GM18499 (cell line): ENCODE measurements around the gene FFAR3.

Experiments used
- ATAC-seq: cut with Tn5 transposase; IDR thresholded peaks from one replicate; pipeline ENCODE4 v1.9.1; 2021; ENCODE audit warnings: moderate number of reproducible peaks; ENCODE audit not compliant: insufficient read depth, unreplicated experiment

FFAR3 gene

GRCh38 chr19:35357867-35358573, at the start of gene FFAR3:
Gene FFAR3 (plus strand): TSS chr19:35358460. CDS start chr19:35358891, 431 bp downstream.
- ATAC-seq = no peak

GRCh38 chr19:35308910-35309309, 49.4 kb upstream of the FFAR3 start:
- ATAC-seq = no peak

- ATAC-seq = no peak
Observed at GRCh38 chr19:35309481-35310279, 48.6 kb upstream of the FFAR3 start.

GRCh38 chr19:35310331-35310730, 47.9 kb upstream of the FFAR3 start:
- ATAC-seq = no peak

- ATAC-seq = no peak
Observed at GRCh38 chr19:35310811-35311465, 47.3 kb upstream of the FFAR3 start.

GRCh38 chr19:35311901-35312665, 46.2 kb upstream of the FFAR3 start:
- ATAC-seq = no peak

- ATAC-seq = no peak
Observed at GRCh38 chr19:35313587-35313986, 44.7 kb upstream of the FFAR3 start.

GRCh38 chr19:35314031-35314430, 44.2 kb upstream of the FFAR3 start:
- ATAC-seq = no peak

- no peak for ATAC-seq
Observed at GRCh38 chr19:35314858-35315470, 43.3 kb upstream of the FFAR3 start.

- no peak for ATAC-seq
Observed at GRCh38 chr19:35315883-35316282, 42.4 kb upstream of the FFAR3 start.

- no peak for ATAC-seq
Observed at GRCh38 chr19:35316560-35316959, 41.7 kb upstream of the FFAR3 start.

GRCh38 chr19:35317464-35318043, 40.7 kb upstream of the FFAR3 start:
- no peak for ATAC-seq

GRCh38 chr19:35318679-35319448, 39.4 kb upstream of the FFAR3 start:
- no peak for ATAC-seq

- ATAC-seq = no peak
Observed at GRCh38 chr19:35320065-35320713, 38.1 kb upstream of the FFAR3 start.

GRCh38 chr19:35321291-35321690, 37.0 kb upstream of the FFAR3 start:
- ATAC-seq = no peak

- no peak for ATAC-seq
Observed at GRCh38 chr19:35322014-35322413, 36.2 kb upstream of the FFAR3 start.

GRCh38 chr19:35327642-35328041, 30.6 kb upstream of the FFAR3 start:
- no peak for ATAC-seq

GRCh38 chr19:35328851-35329285, 29.4 kb upstream of the FFAR3 start, which contains the start of gene CD22:
Gene CD22 (plus strand): TSS chr19:35329187. CDS start chr19:35332041, 2,854 bp downstream.
- no peak for ATAC-seq
